ENCODE results near the gene BSG.
"Not testable (repeated sequence)": the region's sequence is repeated elsewhere in the genome, so short reads cannot be mapped to it uniquely, and the experiment has no call there.

Gene BSG

GRCh38 chr19:620166-620862 lies 47.9 kb downstream of the BSG start:
- no peak for DNase-seq (ENCODE audit: low spot score)

- not testable (repeated sequence) for DNase-seq (ENCODE audit: low spot score)
Observed at GRCh38 chr19:621191-621590, 48.8 kb downstream of the BSG start.

- DNase-seq (ENCODE audit: low spot score), result no peak
Observed at GRCh38 chr19:621819-622218, 49.4 kb downstream of the BSG start.

- no peak for DNase-seq (ENCODE audit: low spot score)
Observed at GRCh38 chr19:622666-623065, 50.3 kb downstream of the BSG start.

- DNase-seq (ENCODE audit: low spot score), result no peak
Observed at GRCh38 chr19:623175-623916, 51.0 kb downstream of the BSG start.

- no peak for DNase-seq (ENCODE audit: low spot score)
Observed at GRCh38 chr19:623974-624373, 51.6 kb downstream of the BSG start.

- no peak for DNase-seq (ENCODE audit: low spot score)
Observed at GRCh38 chr19:624433-625109, 52.2 kb downstream of the BSG start.

GRCh38 chr19:625257-625656 lies 52.9 kb downstream of the BSG start:
- no peak for DNase-seq (ENCODE audit: low spot score)

GRCh38 chr19:626566-626965 lies 54.2 kb downstream of the BSG start:
- not testable (repeated sequence) for DNase-seq (ENCODE audit: low spot score)

- DNase-seq (ENCODE audit: low spot score), result no peak
Observed at GRCh38 chr19:628168-628567, 55.8 kb downstream of the BSG start.

GRCh38 chr19:629515-629914 lies 57.1 kb downstream of the BSG start:
- DNase-seq (ENCODE audit: low spot score), result not testable (repeated sequence)

GRCh38 chr19:629961-630714 lies 57.7 kb downstream of the BSG start:
- DNase-seq (ENCODE audit: low spot score), result no peak

- DNase-seq (ENCODE audit: low spot score), result peak; percentile 57
Observed at GRCh38 chr19:632579-633067, 60.2 kb downstream of the BSG start.
